Measurements from ENCODE around the gene RBM38.
"Not testable (repeated sequence)": the region's sequence is repeated elsewhere in the genome, so short reads cannot be mapped to it uniquely, and the experiment has no call there.

The RBM38 gene

DNA sequence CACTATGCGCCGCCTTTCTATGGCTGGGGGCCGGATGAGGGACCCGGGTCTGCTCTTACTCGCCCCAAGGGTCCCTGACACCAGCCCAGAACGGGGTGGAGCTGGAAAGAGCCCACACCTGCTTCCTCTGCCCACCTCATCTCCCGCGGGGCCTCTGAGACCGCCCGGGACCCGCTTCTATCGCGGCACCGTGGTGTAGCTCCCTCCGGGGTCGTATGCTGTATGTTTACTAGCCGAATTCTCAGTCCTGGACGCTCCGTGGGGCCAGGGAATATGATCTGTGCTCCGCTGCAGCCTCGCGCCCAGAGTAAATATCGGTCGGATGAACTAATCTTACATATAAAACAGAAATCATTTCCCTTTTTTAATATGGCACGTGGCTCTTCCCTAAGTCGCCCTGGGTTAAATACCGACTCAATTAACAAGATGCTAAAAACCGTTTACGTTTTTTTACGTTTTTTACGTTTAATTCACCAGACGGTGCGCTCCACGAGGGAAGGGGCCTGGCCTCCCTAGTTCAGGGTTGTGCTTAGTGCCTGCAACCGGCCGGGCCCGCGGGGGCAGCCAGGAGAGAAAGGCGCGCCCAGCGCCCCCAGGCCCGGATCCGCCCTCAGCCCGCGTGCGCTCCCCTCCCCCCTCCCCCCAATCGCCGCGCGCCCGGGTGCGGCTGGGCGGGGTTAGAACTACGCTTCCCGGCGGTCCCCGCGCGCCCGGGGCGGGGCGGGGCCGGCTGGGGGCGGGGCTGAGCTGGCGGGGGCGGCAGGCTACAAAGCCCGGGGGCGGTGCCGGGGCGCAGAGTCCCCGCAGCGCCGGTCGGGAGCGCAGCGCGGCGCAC lies at the start of gene RBM38:
Gene RBM38, plus strand, starts transcription at position 793 of the 835 bp plus-strand sequence. CDS start 186 bp downstream, outside the sequence.
- in situ Hi-C loops (cut with MboI; ENCODE audit: low pct_unique_long_range_greater_than_20kb, low sequenced_read_pairs) = no loop called here

DNA sequence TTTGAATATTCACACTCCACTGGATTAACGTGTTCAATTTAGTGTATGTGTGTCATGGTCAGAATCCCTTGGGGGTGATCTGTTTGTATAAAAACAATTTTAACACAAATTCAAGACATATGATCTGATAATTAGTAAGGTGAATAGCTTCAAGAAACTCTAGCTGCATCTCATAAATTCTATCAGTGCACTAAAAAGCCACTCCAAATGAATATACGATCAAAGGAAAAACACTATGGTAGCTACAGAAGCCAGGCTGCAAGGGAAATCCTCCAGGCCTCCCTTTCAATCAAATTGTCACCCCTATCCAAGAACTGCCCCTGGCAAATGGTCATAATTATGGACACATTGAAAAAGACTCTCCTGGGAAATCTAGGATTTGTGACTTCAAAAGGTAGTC lies 49.5 kb upstream of the RBM38 start:
- no peak for DNase-seq
- in situ Hi-C loops (cut with MboI; ENCODE audit: low pct_unique_long_range_greater_than_20kb, low sequenced_read_pairs) = no loop called here

More for the DNA sequence above, at the start of gene RBM38:
- peak; percentile 44 for DNase-seq

DNA sequence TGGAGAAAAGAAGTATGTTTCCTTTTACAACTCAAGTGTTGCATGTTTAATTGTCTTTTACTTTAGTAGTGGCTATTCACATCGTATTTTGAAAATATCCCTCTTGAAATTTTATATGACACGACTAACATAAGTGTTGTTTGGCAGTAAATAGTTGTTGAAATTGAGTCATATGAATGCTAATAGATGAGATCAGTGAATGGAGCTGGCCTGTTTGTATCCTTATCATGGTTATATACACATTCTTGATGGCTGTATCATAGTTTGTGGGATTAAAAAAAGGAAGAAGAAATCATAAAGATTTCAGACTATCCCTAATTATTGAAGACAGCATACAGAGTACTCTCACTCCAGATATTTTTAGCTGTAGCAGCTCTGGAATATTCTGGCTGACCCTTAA lies 48.4 kb upstream of the RBM38 start:
- DNase-seq = no peak
- in situ Hi-C loops (cut with MboI; ENCODE audit: low pct_unique_long_range_greater_than_20kb, low sequenced_read_pairs) = no loop called here

DNA sequence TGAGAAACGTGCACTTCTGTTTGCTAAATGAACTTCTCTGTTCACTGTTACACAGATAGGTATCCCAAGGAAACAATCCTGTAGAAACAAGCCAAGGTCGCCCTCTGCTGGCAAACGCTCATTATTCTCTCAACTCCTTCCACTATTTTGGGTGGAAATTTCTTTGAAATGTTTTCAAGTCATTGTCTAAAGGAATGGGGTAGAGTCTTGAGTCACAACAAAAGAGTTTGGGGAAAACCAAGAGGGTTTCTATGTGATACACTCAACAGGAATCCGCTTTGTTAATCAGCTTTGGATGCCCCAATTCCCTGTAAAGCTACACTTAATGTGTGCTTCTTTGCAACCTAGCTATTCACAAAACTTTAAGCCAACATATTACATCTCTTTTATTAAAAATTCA lies 44.7 kb upstream of the RBM38 start:
- peak; percentile 70 for DNase-seq
- in situ Hi-C loops (cut with MboI; ENCODE audit: low pct_unique_long_range_greater_than_20kb, low sequenced_read_pairs) = no loop called here

DNA sequence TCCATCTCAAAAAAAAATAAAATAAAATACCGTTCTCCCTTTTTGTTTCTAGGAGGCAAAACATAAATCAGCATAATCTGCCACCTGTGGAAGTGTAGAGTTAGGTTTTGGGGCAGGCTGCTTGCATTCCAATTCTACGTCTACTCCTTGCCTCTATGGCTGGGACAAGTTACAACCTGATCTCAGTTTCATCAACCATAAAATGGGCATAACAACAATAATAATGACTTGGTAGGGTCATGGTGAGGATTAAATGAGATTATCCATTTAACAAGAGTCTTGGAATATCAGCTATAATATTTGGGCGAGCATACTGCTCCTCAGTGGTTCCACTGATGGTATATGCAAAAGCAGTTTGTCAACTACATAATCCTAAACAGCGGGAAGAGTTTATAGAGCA lies 43.8 kb upstream of the RBM38 start:
- in situ Hi-C loops (cut with MboI; ENCODE audit: low pct_unique_long_range_greater_than_20kb, low sequenced_read_pairs) = no loop called here
- DNase-seq = no peak

DNA sequence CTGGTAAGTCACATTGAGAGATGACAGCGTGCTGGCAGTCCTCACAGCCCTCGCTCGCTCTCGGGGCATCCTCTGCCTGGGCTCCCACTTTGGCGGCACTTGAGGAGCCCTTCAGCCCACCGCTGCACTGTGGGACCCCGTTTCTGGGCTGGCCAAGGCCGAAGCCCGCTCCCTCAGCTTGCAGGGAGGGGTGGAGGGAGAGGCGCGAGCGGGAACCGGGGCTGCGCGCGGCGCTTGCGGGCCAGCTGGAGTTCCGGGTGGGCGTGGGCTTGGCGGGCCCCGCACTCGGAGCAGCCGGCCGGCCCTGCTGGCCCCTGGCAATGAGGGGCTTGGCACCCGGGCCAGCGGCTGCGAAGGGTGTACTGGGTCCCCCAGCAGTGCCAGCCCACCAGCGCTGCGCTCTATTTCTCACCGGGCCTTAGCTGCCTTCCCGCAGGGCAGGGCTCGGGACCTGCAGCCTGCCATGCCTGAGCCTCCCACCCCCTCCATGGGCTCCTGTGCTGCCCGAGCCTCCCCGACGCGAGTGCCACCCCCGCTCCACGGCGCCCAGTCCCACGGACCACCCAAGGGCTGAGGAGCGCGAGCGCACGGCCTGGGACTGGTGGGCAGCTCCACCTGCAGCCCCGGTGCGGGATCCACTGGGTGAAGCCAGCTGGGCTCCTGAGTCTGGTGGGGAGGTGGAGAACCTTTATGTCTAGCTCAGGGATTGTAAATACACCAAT lies 42.8 kb upstream of the RBM38 start:
- DNase-seq; in situ Hi-C loops (cut with MboI; ENCODE audit: low pct_unique_long_range_greater_than_20kb, low sequenced_read_pairs): not testable (repeated sequence)

DNA sequence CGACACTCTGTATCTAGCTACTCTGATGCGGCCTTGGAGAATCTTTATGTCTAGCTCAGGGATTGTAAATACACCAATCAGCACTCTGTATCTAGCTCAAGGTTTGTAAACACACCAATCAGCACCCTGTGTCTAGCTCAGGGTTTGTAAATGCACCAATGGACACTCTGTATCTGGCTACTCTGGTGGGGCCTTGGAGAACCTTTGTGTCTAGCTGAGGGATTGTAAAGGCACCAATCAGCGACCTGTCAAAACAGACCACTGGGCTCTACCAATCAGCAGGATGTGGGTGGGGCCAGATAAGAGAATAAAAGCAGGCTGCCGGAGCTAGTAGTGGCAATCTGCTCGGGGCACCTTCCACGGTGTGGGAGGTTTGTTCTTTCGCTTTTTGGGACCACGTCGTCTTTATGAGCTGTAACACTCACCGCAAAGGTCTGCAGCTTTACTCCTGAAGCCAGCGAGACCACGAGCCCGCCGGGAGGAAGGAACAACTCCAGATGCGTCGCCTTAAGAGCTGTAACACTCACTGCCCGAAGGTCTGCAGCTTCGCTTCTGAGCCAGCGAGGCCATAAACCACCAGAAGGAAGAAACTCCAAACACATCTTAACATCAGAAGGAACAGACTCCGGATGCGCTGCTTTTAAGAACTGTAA lies 42.1 kb upstream of the RBM38 start:
- DNase-seq; in situ Hi-C loops (cut with MboI; ENCODE audit: low pct_unique_long_range_greater_than_20kb, low sequenced_read_pairs): not testable (repeated sequence)

DNA sequence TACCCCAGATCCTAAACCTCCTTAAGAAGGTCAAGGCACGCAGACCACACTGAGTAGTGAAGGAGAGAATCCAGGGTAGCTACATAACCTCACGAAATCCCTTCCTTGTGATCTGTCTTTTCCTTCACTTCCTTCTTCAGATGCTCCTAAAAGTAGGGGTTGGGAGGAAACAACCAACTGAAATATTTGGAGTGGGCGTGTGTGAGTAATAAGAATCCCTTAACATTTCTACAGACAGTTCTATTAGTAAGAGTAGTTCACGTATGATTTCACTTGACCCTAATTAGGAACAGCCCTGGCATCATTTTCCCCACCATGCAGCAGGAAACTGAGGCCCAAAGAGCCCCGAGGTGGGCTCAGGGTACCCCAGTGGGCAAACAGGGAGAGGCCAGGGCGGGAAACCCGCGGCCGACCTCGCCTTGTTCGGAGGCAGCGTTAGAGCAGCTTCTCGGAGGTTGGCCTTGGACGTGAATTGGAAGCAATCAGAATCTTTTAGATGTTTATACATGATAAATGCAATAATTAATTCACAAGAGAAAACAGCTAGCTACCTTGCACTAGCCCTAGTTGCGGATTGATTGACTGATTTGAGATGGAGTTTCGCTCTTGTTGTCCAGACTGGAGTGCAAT lies 41.0 kb upstream of the RBM38 start:
- DNase-seq = no peak
- in situ Hi-C loops (cut with MboI; ENCODE audit: low pct_unique_long_range_greater_than_20kb, low sequenced_read_pairs) = no loop called here

DNA sequence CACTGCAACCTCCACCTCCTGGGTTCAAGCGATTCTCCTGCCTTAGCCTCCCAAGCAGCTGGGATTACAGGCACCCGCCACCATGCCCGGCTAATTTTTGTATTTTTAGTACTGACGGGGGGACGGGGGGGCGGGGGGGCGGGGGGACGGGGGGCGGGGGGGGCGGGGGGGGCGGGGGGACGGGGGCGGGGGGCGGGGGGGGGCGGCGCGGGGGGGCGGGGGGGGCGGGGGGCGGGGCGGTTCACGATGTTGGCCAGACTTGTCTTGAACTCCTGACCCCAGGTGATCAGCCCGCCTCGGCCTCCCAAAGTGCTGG lies 40.5 kb upstream of the RBM38 start:
- DNase-seq; in situ Hi-C loops (cut with MboI; ENCODE audit: low pct_unique_long_range_greater_than_20kb, low sequenced_read_pairs): not testable (repeated sequence)

DNA sequence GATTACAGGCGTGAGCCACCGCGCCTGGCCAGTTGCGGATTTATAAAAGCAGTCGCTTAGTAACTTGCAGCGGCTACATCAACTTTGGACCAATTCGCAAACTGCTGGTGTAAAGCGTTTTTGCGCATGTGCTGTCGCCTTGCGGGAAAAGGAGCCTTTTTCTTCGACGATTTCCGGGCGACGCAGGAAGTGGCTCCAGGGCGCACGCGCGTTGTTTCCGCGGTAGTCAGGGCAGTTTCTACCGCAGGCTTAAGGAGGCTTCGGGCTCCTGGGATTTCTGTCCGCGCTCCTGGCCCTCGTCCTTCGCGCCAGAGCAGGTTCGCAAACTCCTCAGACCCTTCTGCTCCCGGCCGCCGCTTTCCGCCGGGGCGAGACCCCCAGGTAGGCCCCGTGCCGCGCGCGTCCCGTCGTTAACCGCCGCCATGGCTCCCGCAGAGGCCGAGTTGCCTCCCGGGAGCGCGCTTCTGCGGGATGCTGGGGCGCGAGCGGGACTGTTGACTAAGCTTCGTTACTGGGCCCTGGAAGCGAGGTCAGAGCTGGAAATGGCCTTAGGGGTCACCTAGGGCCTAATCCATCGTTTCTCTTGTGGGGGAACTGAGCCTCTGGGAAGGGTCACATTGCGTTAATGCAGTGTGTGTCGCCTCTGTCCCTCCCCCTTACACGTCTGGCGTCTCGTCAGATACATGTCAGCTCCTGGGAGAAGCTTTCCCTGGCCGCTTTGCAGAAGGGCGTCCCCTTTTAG lies 40.0 kb upstream of the RBM38 start, which contains the start of gene RAE1:
Gene RAE1, plus strand, starts transcription at position 214 of the 742 bp plus-strand sequence. CDS start 2,784 bp downstream, outside the sequence.
- in situ Hi-C loops (cut with MboI; ENCODE audit: low pct_unique_long_range_greater_than_20kb, low sequenced_read_pairs) = no loop called here

DNA sequence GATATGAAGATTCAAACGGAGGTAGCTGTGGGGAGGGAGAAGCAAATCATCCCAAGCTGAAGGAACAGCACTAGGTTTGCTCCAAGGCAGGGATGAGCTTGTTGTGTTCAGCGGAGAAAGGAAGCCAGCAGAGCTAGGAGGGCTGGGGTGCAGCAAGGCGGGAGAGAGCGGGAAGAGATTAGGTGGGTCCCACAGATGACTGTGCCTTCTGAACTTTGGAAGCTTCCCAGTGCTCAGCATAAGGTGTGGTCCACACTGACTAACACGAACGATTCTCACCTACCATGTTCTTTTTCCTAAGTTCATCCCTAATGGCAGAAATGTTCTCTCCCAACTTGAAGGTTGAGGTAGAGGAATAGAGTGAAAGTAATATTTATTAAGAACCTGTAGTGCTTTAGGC lies 38.9 kb upstream of the RBM38 start:
- no peak for DNase-seq
- in situ Hi-C loops (cut with MboI; ENCODE audit: low pct_unique_long_range_greater_than_20kb, low sequenced_read_pairs) = no loop called here

More for the DNA sequence above, 40.0 kb upstream of the RBM38 start, which contains the start of gene RAE1:
- peak; percentile 88 for DNase-seq

DNA sequence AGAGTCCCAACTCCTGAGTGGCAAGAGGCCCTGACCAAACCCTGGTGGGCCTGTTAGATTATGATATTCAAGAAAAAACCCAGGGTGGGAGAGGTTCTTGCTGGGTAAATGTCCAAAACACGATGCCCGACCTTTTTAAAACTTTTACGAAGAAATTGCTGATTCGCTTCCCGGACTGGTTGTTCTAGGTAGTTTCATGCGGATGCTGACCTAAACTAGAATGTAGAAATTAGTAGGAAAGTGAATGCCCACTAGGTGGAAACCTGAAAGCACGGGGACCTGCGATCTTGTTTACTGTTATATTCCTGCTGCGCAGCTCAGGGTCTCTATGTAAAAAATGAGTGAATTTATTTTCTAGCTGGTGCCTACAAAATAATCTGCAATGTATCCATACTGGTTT lies 37.8 kb upstream of the RBM38 start:
- in situ Hi-C loops (cut with MboI; ENCODE audit: low pct_unique_long_range_greater_than_20kb, low sequenced_read_pairs) = no loop called here
- no peak for DNase-seq

DNA sequence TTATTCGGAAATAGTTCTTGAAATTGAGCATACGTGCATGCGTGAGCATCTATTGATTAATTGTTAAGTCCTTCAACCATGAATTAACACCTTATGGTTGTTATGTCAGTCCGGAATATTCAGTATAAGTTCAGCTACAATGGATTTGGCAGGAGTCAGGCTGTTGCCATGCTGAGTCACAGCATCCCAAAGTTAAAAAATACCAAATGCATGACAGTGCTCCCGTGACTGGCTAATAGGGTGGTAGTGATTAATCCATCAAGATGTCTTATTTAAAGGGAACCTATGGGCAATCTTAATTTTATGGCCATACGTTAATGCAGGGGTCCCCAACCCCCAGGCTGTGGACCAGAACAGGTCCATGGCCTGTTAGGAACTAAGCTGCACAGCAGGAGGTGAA lies 29.7 kb upstream of the RBM38 start:
- in situ Hi-C loops (cut with MboI; ENCODE audit: low pct_unique_long_range_greater_than_20kb, low sequenced_read_pairs) = no loop called here
- no peak for DNase-seq

DNA sequence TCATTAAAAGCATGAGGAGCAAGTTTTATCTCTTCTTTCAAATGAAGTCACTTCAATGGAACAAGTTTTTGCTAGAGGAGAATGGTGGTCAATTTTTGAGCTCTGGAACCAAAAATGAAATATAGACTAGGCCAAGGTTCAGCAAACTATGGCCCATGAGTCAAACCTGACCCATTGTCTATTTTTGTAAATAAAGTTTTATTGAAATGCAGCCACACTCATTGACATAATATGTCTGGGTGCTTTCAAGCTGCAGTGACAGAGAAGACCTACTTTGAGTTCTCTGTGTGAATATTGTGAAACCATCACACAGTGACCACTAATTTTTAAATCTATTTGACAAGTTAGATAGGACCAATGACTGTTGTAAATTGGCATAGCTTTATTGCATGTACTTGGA lies 26.7 kb upstream of the RBM38 start:
- in situ Hi-C loops (cut with MboI; ENCODE audit: low pct_unique_long_range_greater_than_20kb, low sequenced_read_pairs) = no loop called here
- DNase-seq = no peak

DNA sequence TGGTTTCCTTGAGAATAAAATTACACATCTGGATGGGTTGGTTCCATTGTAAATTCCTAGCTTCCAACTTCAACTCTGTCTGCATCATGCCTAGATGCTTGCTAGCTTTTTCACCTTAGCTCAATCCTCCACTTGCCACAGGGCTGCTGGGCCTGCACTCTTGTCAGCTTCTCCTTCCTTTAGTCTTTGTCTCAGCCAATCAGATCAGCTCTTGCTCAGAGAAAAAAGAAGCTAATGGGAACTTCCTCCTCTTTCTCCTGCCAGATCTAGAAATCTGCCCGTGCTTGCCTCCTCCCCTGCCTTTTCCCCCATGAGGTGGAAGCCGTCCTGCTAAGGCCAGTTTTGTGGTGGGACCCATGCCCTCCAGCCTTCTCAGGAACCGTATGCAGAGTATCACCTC lies 21.6 kb upstream of the RBM38 start:
- peak; percentile 55 for DNase-seq
- in situ Hi-C loops (cut with MboI; ENCODE audit: low pct_unique_long_range_greater_than_20kb, low sequenced_read_pairs) = no loop called here

DNA sequence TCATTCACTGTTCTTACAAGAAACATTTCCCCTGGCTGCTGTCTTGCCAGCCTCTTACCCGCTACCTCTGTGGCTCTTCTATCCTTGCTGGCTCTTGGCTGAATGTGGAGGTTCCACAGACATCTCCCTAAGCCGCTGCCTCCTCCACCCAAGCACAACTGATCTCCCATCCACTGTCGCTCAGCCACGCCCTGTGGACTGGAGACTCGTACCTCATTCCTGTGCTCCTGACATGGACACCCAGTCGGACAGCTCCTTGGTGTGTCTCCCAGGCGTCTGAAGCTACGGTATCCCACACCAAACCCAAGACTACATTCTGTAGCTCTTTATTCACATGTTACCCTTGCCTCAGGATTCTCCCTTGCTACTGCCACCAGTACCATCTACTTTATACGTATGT lies 20.9 kb upstream of the RBM38 start:
- no peak for DNase-seq
- in situ Hi-C loops (cut with MboI; ENCODE audit: low pct_unique_long_range_greater_than_20kb, low sequenced_read_pairs) = no loop called here

DNA sequence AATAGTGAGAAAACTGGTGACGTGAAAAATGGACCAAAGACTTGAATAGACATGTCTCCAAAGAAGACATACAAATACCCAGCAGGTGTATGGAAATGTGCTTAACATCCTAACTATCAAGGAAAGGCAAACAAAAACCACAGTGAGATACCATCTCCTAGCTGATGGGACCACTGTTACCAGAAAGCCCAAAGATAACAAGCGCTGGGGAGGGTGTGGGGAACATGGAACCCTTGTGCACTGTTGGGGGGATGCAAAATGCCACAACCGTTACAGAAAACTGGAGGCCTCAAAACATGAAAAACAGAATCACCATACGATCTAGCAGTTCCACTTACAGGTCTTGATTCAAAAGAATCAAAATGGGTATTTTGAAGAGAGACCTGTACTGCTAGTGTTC lies 19.8 kb upstream of the RBM38 start:
- in situ Hi-C loops (cut with MboI; ENCODE audit: low pct_unique_long_range_greater_than_20kb, low sequenced_read_pairs) = no loop called here
- DNase-seq = no peak

DNA sequence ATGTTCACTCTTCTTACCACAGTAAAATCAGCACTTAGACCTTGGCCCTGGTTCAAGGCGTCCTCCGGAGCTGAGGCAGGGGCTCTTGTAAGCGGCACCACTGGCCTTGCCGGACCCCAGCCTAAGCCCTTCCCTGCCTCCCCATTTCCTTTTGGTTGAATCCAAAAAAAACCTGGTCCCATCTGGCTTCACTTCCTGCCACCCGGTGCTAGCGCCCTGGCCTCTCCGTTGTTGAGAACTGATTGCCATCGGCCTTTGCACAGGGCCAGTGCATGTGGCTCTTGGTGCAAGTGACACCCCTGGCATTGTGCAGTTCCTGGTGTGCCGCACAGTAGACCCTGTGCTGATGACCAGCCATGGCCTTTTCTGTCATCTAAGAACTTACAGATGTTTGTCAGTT lies 19.0 kb upstream of the RBM38 start:
- no peak for DNase-seq
- in situ Hi-C loops (cut with MboI; ENCODE audit: low pct_unique_long_range_greater_than_20kb, low sequenced_read_pairs) = no loop called here
